Mesodermal cell (in vitro differentiated cells): ENCODE measurements around the gene GBGT1.

Source experiments
- H3K27ac ChIP-seq: 2 replicates; pipeline ENCODE4 v1.7.0; 2013; ENCODE audit warnings: mild to moderate bottlenecking, low read depth, low read length, moderate library complexity; ENCODE audit not compliant: severe bottlenecking
- H3K36me3 ChIP-seq: 2 replicates; pipeline ENCODE4 v1.7.1; 2013; ENCODE audit warnings: mild to moderate bottlenecking, low read length, moderate library complexity; ENCODE audit not compliant: control insufficient read depth, insufficient read depth
- H3K4me1 ChIP-seq: one replicate; pipeline ENCODE4 v1.7.1; 2013; ENCODE audit warnings: mild to moderate bottlenecking, low read length; ENCODE audit not compliant: insufficient read depth, control insufficient read depth, poor library complexity, severe bottlenecking
- H3K4me3 ChIP-seq: 2 replicates; pipeline ENCODE4 v1.7.0; 2013; ENCODE audit warnings: low read length, control low read depth, mild to moderate bottlenecking; ENCODE audit not compliant: insufficient read depth, poor library complexity, severe bottlenecking; ENCODE audit errors: extremely low read depth
- H3K9me3 ChIP-seq: 2 replicates; pipeline ENCODE4 v1.7.1; 2013; ENCODE audit warnings: mild to moderate bottlenecking, low read length, moderate library complexity; ENCODE audit not compliant: control insufficient read depth
- WGBS, 2 experiments: methylation state at CpG; one replicate each; pipeline ENCODE4 v1.1.5; 2013; ENCODE audit warnings: missing lambda C conversion rate in 2 of 2; ENCODE audit not compliant: insufficient coverage in 2 of 2; 5-methylcytosine and 5-hydroxymethylcytosine counted together

Gene GBGT1

DNA sequence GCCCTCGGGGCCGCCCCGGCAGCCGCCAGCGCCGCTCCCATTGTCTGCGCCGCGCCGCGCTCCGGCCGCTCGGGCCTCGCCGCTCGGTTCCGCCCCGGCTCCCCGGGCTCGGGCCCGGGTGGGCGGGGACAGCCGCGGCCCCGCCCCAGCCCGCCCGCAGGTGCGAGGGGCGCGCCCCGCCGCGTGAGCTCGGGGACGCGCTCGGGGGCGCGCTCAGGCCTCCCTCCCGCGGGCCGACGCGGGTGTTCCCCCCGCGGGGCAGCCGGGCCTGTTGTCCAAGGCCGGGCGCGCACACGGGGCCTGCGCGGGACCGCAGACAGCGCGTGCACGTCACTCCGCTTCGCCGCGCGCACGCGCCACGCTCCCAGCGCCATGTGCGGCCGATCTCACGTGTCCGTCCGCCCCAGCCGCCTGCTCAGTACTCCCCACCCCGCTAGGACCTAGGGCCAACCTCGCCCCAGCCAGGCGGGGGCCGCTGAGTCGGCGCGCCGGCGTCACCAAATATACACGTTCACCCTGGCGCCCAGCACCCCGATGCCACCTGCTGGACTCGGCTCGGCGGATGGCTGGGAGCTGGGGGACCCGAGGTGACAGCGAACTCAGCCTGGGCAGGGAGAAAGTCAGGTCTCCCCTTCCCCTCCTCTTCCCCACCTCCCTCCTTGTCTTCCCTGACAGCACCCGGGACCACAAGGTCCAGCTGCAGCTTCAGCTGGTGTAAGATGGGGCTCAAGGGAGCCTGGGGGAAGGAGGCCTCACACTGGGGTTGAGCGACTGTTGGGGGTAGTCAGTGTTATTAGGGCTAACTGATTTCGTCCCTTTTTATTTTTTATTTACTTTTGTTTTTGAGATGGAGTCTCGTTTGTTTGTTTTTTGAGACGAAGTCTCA, 14.3 kb downstream of the GBGT1 start:
- Histone ChIP-seq H3K36me3 (peaks cover 4% of the 10 kb centered on the region), H3K9me3 (no peaks in the 10 kb centered on the region), H3K4me1 (peaks cover 8% of the 10 kb centered on the region), H3K4me3 (peak overlapping the region; percentile 62), H3K27ac (peak overlapping the region; percentile 36)
- WGBS, 2 experiments, result 1 to 2% methylated on average over 46 to 50 of the region's 95 CpGs

GRCh38 chr9:133148199-133149129, 15.2 kb downstream of the GBGT1 start:
- peak overlapping the region; percentile 77 for H3K27ac ChIP-seq
- 8 to 9% methylated on average over 43 to 50 of the region's 65 CpGs for WGBS, 2 experiments
- peaks cover 12% of the 10 kb centered on the region for H3K4me1 ChIP-seq
- no peaks in the 10 kb centered on the region for H3K36me3 ChIP-seq
- peak overlapping the region; percentile 62 for H3K4me3 ChIP-seq
- H3K9me3 ChIP-seq, result no peaks in the 10 kb centered on the region

DNA sequence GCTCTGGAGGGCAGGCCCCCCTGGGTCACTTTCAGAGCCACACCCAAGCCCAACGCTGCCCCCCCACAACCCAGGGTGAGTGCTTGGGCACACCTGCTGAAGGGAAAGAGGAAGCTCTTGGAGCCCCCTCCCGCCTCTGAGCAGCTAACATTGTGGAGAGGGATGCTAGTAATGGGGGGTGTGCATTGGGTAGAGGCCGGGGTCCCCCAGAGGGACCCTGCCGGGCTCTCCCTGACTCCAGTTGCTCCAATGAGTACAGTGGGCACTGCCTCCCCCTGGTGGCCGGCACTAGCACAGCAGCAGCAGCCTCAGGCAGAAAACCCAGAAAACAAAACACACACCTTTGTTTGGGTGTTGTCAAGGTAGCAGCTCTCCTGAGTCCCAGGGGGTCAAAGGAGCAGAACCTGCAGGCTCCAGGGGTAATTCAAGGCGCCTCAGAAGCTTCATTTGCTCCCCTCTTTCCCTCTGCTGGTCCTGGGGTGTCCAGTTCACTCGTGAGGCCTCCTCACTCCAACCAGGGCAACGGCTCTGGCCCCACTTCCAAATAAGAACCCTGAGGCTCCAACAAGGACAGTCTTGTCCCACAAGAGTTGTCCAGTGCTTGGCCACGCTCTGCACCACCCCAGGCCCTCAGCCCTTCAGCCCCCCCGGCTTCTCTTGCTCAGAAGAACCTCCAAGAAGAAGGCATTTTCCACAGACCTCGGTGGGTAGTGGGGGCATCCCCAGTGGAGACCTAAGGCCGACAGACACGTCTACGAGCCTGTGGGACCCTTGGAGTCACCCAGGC, 16.1 kb downstream of the GBGT1 start:
- H3K4me3 ChIP-seq, result peak overlapping the region; percentile 62
- H3K27ac ChIP-seq, result peak overlapping the region; percentile 77
- H3K4me1 ChIP-seq, result peaks cover 20% of the 10 kb centered on the region

DNA sequence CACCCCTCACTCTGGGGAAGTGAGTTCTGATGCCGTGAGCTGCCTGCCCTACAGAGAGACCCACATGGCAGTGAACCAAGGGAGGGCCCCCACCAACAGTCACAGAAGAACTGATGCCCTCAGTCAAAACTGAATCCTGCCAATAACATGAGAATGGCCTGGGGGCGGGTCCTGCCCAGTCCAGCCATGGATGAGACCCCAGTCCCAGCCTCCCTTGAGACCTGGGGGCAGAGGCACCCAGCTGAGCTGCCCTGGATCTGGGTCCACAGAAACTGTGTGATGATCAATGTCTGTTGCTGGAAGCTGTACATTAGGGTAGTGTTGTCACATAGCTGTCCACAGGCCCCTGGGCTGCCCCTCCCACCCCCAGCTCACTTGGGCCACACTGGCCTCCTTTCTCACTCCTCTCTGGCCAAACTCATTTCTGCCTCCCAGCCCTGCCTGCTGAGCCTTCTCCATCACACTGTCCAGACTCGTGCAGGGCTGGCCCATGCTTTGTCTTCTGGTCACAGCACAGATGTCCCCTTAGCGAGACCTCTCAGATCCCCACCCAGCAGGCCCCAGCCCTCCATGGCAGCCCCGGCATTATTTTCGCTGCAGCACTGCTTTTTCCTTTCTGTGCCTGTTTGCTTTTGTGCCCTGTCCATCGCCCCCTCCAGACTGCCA, 16.8 kb downstream of the GBGT1 start:
- Histone ChIP-seq H3K9me3 (no peaks in the 10 kb centered on the region), H3K27ac (no peak overlapping the region), H3K36me3 (peaks cover 3% of the 10 kb centered on the region), H3K4me1 (peaks cover 25% of the 10 kb centered on the region), H3K4me3 (peak overlapping the region; percentile 11)
- WGBS, 2 experiments, result 57 to 69% methylated on average over 4 to 7 of the region's 7 CpGs

More for the DNA sequence above, 16.1 kb downstream of the GBGT1 start:
- Histone ChIP-seq H3K36me3 (peaks cover 3% of the 10 kb centered on the region), H3K9me3 (no peaks in the 10 kb centered on the region)
- WGBS, 2 experiments, result 46 to 54% methylated on average over 9 to 13 of the region's 14 CpGs

DNA sequence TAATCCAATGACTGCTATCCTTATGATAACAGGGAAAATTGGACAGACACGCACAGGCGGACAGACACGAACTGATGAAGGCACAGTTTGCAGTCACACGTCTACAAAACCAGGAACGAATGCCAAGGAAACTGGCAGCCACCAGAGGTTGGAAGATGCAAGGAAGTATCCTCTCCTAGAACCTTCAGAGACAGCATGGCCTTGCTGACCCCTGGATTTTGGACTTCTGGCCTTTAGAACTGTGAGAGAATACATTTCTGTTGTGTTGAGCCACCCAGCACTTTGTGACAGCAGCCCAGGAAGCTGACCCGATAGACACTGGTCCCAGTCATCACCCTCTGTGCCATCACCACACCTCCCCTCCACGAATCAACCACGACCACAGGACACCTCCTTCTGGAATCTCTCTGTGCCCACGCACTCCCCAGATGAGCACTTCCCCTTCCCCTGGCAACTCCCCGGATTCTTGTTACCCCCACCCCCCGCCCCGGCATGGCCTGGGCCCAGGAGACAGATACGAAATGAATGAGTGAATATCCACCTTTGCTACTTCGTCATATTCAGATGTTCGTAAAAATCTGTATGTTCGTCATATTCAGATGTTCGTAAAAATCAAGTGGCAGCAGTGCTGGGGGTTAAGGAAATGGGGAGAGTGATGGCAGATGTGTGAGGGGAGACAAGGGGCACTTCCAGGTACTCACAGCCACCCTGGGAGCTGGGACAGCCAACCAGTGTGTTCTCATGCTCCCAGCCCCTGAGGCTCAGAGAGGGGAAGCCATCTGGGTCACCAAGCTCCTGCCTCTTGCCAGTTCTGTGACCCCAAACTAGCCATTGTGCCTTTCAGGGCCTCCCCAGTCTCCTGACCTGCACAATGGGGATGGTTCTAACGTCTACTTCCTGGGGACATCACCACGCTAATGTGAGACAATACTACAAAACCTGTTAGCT, 18.5 kb downstream of the GBGT1 start:
- Histone ChIP-seq H3K4me3 (no peak overlapping the region), H3K9me3 (no peaks in the 10 kb centered on the region), H3K4me1 (peaks cover 30% of the 10 kb centered on the region), H3K27ac (no peak overlapping the region), H3K36me3 (peaks cover 3% of the 10 kb centered on the region)
- 90 to 91% methylated on average over 14 to 15 of the region's 19 CpGs for WGBS, 2 experiments

DNA sequence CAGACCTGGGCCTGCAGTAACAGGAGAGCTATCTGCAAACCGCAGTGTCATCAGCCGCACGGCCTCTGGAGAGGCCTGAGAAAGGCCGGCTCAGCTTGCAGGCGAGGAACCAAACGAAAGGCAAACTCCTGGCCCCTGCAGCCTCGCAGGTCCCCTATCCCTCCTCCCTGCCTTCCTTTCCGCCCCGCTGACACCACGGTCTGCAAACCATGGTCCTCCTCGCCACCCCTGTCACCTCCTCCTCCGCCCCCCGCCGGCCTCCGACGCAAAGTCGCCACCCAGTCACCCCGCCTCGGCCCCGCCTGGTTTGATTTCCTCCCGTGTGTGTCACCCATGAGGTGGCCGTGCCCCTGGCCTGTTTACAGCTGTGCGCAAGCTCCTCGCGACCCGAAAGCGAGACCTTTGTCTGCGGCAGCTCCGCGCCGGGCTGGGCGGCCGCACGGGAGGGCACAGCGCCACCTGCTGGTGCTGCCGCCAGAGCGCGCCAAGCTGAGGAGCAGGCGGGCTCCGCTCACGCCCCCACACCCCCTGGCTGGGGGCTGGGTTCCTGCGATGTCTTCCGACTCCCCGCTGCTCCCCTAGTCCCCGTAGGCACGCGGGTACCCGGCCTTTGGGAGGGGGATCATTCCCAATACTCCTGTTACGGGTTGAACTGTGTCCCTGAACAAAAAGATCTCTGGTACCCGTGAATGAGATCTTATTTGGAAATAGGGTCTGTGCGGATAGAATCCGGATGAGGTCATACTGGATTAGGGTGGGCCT, 19.4 kb downstream of the GBGT1 start:
- Histone ChIP-seq H3K4me1 (peaks cover 30% of the 10 kb centered on the region), H3K27ac (peak overlapping the region; percentile 67), H3K9me3 (no peaks in the 10 kb centered on the region), H3K36me3 (peaks cover 3% of the 10 kb centered on the region), H3K4me3 (no peak overlapping the region)
- 20 to 25% methylated on average over 30 to 43 of the region's 52 CpGs for WGBS, 2 experiments

GRCh38 chr9:133143639-133144141, 20.0 kb downstream of the GBGT1 start:
- H3K4me1 ChIP-seq, result peaks cover 36% of the 10 kb centered on the region
- peak overlapping the region; percentile 67 for H3K27ac ChIP-seq
- H3K9me3 ChIP-seq, result no peaks in the 10 kb centered on the region
- no peak overlapping the region for H3K4me3 ChIP-seq
- H3K36me3 ChIP-seq, result peaks cover 3% of the 10 kb centered on the region
- 93 to 97% methylated on average over 8 to 9 of the region's 13 CpGs for WGBS, 2 experiments

- peaks cover 3% of the 10 kb centered on the region for H3K36me3 ChIP-seq
- no peaks in the 10 kb centered on the region for H3K9me3 ChIP-seq
- WGBS, 2 experiments, result 81 to 83% methylated on average over 13 to 16 of the region's 18 CpGs
- peaks cover 36% of the 10 kb centered on the region for H3K4me1 ChIP-seq
- peak overlapping the region; percentile 36 for H3K27ac ChIP-seq
- H3K4me3 ChIP-seq, result no peak overlapping the region
Measured at GRCh38 chr9:133142684-133143622, 20.8 kb downstream of the GBGT1 start.
